OCI-LY3 (cell line): ENCODE results near the gene DOCK8.

ENCODE experiments used
- EZH2phosphoT487 ChIP-seq: fragments of 200-600 bp; shearing (Covaris generic); IDR thresholded peaks from 2 replicates; pipeline ENCODE4 v1.6.1; 2018; ENCODE audit warnings: antibody characterized with exemption, mixed run types, low read depth
- TF ChIP-seq, protein P1 (sequence below): fragments of 200-600, 300-600 bp; sonication (generic); IDR thresholded peaks from 2 replicates; pipeline ENCODE4 v1.5.1; 2014; ENCODE audit warnings: antibody characterized with exemption, low read length, low read depth

DNA sequence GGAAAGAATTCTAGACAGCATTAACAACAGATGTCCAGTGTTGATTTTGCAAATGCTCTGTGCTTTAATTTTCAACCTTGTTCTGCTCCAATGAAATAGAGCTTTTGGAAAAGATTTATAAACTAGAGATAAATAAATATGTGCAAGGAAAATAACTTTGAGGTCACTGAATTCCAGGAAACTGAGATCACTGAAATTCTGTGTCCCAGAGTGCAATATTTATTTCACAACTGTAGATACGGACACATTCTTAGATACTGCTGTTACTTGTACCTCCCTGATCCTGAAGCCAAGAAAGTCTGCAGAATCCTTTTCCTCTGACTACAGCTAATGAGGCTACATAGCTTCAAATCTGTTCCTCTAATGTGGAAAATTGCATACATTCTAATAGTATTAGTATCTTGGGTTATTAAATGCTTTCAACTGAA, 222.9 kb downstream of the DOCK8 start:
- TF ChIP-seq EZH2phosphoT487 = no peak
- TF ChIP-seq, protein P1, sequence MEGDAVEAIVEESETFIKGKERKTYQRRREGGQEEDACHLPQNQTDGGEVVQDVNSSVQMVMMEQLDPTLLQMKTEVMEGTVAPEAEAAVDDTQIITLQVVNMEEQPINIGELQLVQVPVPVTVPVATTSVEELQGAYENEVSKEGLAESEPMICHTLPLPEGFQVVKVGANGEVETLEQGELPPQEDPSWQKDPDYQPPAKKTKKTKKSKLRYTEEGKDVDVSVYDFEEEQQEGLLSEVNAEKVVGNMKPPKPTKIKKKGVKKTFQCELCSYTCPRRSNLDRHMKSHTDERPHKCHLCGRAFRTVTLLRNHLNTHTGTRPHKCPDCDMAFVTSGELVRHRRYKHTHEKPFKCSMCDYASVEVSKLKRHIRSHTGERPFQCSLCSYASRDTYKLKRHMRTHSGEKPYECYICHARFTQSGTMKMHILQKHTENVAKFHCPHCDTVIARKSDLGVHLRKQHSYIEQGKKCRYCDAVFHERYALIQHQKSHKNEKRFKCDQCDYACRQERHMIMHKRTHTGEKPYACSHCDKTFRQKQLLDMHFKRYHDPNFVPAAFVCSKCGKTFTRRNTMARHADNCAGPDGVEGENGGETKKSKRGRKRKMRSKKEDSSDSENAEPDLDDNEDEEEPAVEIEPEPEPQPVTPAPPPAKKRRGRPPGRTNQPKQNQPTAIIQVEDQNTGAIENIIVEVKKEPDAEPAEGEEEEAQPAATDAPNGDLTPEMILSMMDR = no peak
